ENCODE results near the gene TLE6. TPM values are rescaled to one million over a fixed set of nuclear protein-coding genes. Genes with fewer than 3 reads are reported as not detected.

The TLE6 gene
- total RNA-seq, 1 donor from 2014 or later: 6.7 TPM

- intact Hi-C loops (cut with DNase I): no loop called here
- Histone ChIP-seq H3K36me3 (no peaks in the 10 kb centered on the region), H3K27ac (peak overlapping the region; percentile 84), H3K4me1 (peaks cover 26% of the 10 kb centered on the region), H3K9me3 (no peaks in the 10 kb centered on the region), H3K4me3 (no peak overlapping the region), H3K27me3 (no peaks in the 10 kb centered on the region)
- DNase-seq (peak; percentile 88), ATAC-seq (peak; percentile 64)
- TF ChIP-seq, protein P1, sequence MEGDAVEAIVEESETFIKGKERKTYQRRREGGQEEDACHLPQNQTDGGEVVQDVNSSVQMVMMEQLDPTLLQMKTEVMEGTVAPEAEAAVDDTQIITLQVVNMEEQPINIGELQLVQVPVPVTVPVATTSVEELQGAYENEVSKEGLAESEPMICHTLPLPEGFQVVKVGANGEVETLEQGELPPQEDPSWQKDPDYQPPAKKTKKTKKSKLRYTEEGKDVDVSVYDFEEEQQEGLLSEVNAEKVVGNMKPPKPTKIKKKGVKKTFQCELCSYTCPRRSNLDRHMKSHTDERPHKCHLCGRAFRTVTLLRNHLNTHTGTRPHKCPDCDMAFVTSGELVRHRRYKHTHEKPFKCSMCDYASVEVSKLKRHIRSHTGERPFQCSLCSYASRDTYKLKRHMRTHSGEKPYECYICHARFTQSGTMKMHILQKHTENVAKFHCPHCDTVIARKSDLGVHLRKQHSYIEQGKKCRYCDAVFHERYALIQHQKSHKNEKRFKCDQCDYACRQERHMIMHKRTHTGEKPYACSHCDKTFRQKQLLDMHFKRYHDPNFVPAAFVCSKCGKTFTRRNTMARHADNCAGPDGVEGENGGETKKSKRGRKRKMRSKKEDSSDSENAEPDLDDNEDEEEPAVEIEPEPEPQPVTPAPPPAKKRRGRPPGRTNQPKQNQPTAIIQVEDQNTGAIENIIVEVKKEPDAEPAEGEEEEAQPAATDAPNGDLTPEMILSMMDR (IDR thresholded peaks at IDR 0.05): no peak
These were observed 5.6 kb downstream of the TLE6 start for GRCh38 chr19:2982983-2983350.

GRCh38 chr19:2983351-2984214 lies 6.2 kb downstream of the TLE6 start:
- Histone ChIP-seq H3K36me3 (no peaks in the 10 kb centered on the region), H3K4me3 (peak overlapping the region; percentile 35), H3K27ac (peak overlapping the region; percentile 84), H3K27me3 (no peaks in the 10 kb centered on the region), H3K4me1 (peaks cover 21% of the 10 kb centered on the region), H3K9me3 (no peaks in the 10 kb centered on the region)
- intact Hi-C loops (cut with DNase I): no loop called here
- TF ChIP-seq, protein P1 (IDR thresholded peaks at IDR 0.05): no peak
- peak; percentile 62 for ATAC-seq
- peak; percentile 72 for DNase-seq

DNA sequence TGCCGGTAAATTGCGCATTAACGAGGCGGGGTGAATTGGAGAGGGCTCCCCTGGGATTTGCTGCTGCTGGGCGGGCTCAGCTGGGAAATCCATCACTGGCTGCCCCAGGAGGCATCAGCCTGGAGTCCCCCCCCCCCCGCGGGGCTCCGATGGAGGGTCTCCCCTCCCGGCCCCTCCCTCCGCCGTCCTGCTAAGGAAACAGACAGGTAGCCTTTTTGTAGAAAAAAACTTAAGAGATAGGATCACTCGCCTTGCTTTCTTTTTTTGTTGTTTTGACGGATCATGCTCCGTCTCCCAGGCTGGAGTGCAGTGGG lies 6.8 kb downstream of the TLE6 start:
- peak overlapping the region; percentile 84 for H3K27ac ChIP-seq
- H3K4me1 ChIP-seq: peaks cover 17% of the 10 kb centered on the region
- ATAC-seq: no peak
- H3K9me3 ChIP-seq: no peaks in the 10 kb centered on the region
- no peaks in the 10 kb centered on the region for H3K27me3 ChIP-seq
- DNase-seq: no peak
- H3K36me3 ChIP-seq: no peaks in the 10 kb centered on the region
- intact Hi-C loops (cut with DNase I): no loop called here
- peak overlapping the region; percentile 35 for H3K4me3 ChIP-seq
- TF ChIP-seq, protein P1 (IDR thresholded peaks at IDR 0.05): no peak

DNA sequence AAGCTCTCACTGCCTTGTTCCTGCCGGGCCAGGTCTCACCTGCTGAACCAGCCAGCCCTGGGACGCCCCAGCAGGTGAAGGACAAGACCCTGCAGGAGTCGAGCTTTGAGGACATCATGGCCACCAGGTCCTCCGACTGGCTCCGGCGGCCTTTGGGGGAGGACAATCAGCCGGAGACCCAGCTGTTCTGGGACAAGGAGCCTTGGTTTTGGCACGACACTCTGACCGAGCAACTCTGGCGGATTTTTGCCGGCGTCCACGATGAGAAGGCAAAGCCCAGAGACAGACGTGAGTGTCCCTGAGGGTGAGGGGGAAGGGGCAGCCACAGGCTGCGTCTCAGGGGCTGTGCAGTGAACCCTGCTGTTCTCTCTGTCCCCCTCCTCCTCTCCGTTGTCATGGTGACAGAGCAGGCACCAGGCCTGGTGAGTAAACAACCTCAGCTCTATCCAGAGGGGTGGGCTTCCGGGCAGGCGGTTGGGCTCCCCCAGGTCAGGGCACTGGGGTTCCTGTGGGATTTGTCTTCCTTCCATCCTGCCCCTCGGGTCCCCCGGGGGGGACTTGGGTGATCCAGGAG lies 9.7 kb downstream of the TLE6 start:
- DNase-seq (no peak), ATAC-seq (no peak)
- Histone ChIP-seq H3K9me3 (no peaks in the 10 kb centered on the region), H3K4me1 (peaks cover 17% of the 10 kb centered on the region), H3K36me3 (no peaks in the 10 kb centered on the region), H3K27ac (no peak overlapping the region), H3K4me3 (no peak overlapping the region), H3K27me3 (no peaks in the 10 kb centered on the region)
- TF ChIP-seq, protein P1 (IDR thresholded peaks at IDR 0.05): no peak
- intact Hi-C loops (cut with DNase I): no loop called here

GRCh38 chr19:2987797-2988196 lies 10.4 kb downstream of the TLE6 start:
- ATAC-seq (no peak), DNase-seq (no peak)
- TF ChIP-seq, protein P1 (IDR thresholded peaks at IDR 0.05): no peak
- Histone ChIP-seq H3K4me1 (peaks cover 13% of the 10 kb centered on the region), H3K4me3 (no peak overlapping the region), H3K27ac (no peak overlapping the region), H3K27me3 (no peaks in the 10 kb centered on the region), H3K9me3 (no peaks in the 10 kb centered on the region), H3K36me3 (no peaks in the 10 kb centered on the region)
- intact Hi-C loops (cut with DNase I): no loop called here

All from upper lobe of right lung (tissue), 1 donor.